ENCODE results near the gene ZBTB42.
"Not testable (repeated sequence)": the region's sequence is repeated elsewhere in the genome, so short reads cannot be mapped to it uniquely, and the experiment has no call there.

DNA sequence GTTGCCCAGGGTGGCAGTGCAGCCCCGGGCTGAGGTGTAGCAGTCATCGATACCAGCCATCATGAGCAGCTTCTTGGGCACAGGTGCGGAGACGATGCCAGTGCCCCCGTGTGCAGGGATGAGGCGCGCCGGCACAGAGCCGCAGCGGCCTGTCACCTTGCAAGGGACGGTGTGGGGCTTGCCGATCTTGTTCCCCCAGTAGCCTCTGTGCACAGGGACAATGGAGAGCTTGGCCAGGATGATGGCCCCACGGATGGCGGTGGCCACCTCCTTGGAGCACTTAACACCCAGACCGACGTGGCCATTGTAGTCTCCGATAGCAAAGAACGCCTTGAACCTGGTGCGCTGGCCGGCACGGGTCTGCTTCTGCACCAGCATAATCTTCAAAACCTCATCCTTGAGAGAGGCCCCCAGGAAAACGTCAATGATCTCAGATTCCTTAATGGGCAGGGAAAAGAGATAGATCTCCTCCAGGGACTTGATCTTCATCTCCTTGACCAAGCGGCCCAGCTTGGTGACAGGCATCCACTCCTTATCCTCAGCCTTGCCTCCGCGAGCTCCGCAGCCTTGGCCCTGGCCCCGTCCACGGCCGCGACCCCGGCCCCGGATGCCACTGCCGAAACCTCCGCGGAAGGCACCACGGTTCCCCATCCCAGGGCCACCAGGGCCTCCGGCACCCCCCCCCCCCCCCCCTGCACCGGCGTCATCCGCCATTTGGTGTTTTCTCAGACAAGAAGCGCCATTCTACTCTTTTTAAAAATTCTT lies 35.5 kb downstream of the ZBTB42 start:
- not testable (repeated sequence) for TF ChIP-seq CTCF, POLR2A (IDR thresholded peaks at IDR 0.05)

Measured in ovary (tissue), 3 donors.